PC-3 (cell line): ENCODE measurements around the gene TCP1. TPM values are rescaled to one million over a fixed set of nuclear protein-coding genes. Genes with fewer than 3 reads are reported as not detected.
"Not testable (repeated sequence)": the region's sequence is repeated elsewhere in the genome, so short reads cannot be mapped to it uniquely, and the experiment has no call there.

Experiments used
- ATAC-seq: fragments of 200-7000 bp; cut with Tn5 transposase; 2 replicates; pipeline ENCODE4 v1.9.1; 2020; ENCODE audit warnings: mild to moderate bottlenecking, moderate library complexity
- BruUV-seq: library from RNA; stranded (reverse); fragments of 400-500 nt; replicated peaks from 2 replicates; lab custom pipeline; 2021; lab: Mats Ljungman, UMichigan
- CTCF ChIA-PET: fragments of 300-600 bp; sonication (Branson Sonifier 250); formaldehyde crosslinking; loops from one replicate; lab custom pipeline; 2022; ENCODE audit warnings: antibody characterized with exemption; lab: Charles Lee
- POLR2A ChIA-PET: fragments of 300-600 bp; sonication (Branson Sonifier 250); formaldehyde crosslinking; loops from one replicate; lab custom pipeline; 2022; ENCODE audit warnings: antibody characterized with exemption; ENCODE audit not compliant: unreplicated experiment; lab: Charles Lee
- DNase-seq: peaks from one replicate; pipeline ENCODE4 v3.0.0-alpha.2; 2015
- H2AFZ ChIP-seq: fragments of 300-600 bp; sonication (generic); 2 replicates; pipeline ENCODE4 v1.6.0; 2016; ENCODE audit warnings: antibody characterized with exemption, low read length
- H3F3A ChIP-seq: fragments of 300-600 bp; sonication (generic); one replicate; pipeline ENCODE4 v1.6.0; 2017; ENCODE audit warnings: antibody characterized with exemption, low read length, control low read depth, mild to moderate bottlenecking; ENCODE audit not compliant: unreplicated experiment
- H3K27ac ChIP-seq: fragments of 300-600 bp; sonication (generic); 2 replicates; pipeline ENCODE4 v1.5.1; 2016; ENCODE audit warnings: mild to moderate bottlenecking, low read length
- H3K27me3 ChIP-seq: fragments of 300-600 bp; sonication (generic); 2 replicates; pipeline ENCODE4 v1.6.1; 2016; ENCODE audit warnings: low read length, mixed read lengths
- H3K36me3 ChIP-seq: fragments of 300-600 bp; sonication (generic); 2 replicates; pipeline ENCODE4 v1.6.1; 2016; ENCODE audit warnings: low read depth, mixed run types, low read length, mixed read lengths
- H3K4me1 ChIP-seq: fragments of 300-600 bp; sonication (generic); 2 replicates; pipeline ENCODE4 v1.5.1; 2016; ENCODE audit warnings: low read length; ENCODE audit not compliant: insufficient read depth
- H3K4me2 ChIP-seq: fragments of 300-600 bp; sonication (generic); 2 replicates; pipeline ENCODE4 v1.6.0; 2016; ENCODE audit warnings: low read length
- H3K4me3 ChIP-seq: fragments of 300-600 bp; sonication (generic); 2 replicates; pipeline ENCODE4 v1.5.1; 2016; ENCODE audit warnings: mild to moderate bottlenecking, low read length, mixed read lengths
- H3K79me2 ChIP-seq: fragments of 300-600 bp; sonication (generic); 2 replicates; pipeline ENCODE4 v1.6.1; 2017; ENCODE audit warnings: low read length, mixed read lengths
- H3K9ac ChIP-seq: fragments of 300-600 bp; sonication (generic); 2 replicates; pipeline ENCODE4 v1.6.0; 2016; ENCODE audit warnings: mild to moderate bottlenecking, low read length
- H3K9me2 ChIP-seq: fragments of 300-600 bp; sonication (generic); replicated peaks from 2 replicates; pipeline ENCODE4 v1.6.1; 2016; ENCODE audit warnings: mixed run types, low read length, mixed read lengths
- H3K9me3 ChIP-seq: fragments of 300-600 bp; sonication (generic); 2 replicates; pipeline ENCODE4 v1.6.1; 2016; ENCODE audit warnings: low read length, mixed read lengths
- H4K20me1 ChIP-seq: fragments of 300-600 bp; sonication (generic); 2 replicates; pipeline ENCODE4 v1.6.1; 2016; ENCODE audit warnings: low read length, mixed read lengths
- EZH2 ChIP-seq: fragments of 300-600 bp; sonication (generic); IDR thresholded peaks from one replicate; pipeline ENCODE4 v1.6.1; 2017; ENCODE audit warnings: antibody characterized with exemption, mild to moderate bottlenecking, low read length; ENCODE audit not compliant: unreplicated experiment
- EZH2phosphoT487 ChIP-seq: fragments of 300-600 bp; sonication (generic); IDR thresholded peaks from 2 replicates; pipeline ENCODE4 v1.6.1; 2018; ENCODE audit warnings: mild to moderate bottlenecking, antibody characterized with exemption, low read length, borderline replicate concordance
- intact Hi-C: fragments of 100-400 bp; cut with micrococcal nuclease; formaldehyde crosslinking; loops from 2 replicates; pipeline ENCODE4 v1.9.0; 2023
- total RNA-seq: library from RNA; depleted of rRNA; stranded (reverse); fragments of >200 nt; gene quantifications from 2 replicates; pipeline ENCODE4 v1.2.3, GENCODE V29; 2014
- TF ChIP-seq, protein P1 (sequence below): fragments of 300-600 bp; sonication (generic); conservative IDR thresholded peaks from 2 replicates; pipeline ENCODE4 v1.5.1; 2017; ENCODE audit warnings: antibody characterized with exemption, low read depth, mild to moderate bottlenecking, low read length

The TCP1 gene
- total RNA-seq, 1 experiment from 2014 or later: 280 TPM

DNA sequence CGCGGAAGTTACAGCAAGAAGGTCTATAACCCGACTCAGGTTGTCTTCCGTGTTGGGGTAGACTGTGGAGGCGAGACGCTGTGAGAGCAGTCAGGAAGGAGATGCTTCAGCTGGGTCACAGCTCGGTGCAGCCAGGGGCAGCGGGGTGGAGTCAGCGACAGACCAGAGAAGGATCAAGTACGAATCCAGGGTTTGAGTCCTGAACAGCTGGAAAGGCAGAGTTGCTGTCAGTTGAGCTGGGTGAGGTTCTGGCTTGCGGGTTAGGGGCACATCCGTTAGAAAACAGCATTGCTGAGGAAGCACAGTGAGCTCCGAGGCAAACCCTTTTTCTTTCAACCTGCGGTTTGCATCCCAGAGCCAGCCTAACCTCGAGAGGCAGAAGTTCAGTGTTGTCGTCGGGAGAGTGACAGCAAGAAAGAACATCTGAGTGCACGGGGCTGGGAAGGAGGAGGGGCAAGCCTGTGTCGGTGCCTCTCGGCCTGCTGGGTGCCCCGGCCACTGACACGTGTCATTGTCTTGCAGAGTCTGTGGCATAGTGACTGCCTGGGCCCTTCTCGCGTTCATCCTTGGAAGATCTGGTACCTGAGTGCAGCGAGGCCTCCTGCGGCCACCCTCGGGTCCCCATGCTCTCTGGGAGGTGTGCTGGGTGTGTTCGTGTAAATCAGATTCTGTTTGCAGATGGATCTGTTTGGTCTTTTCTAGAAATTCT lies 30.7 kb upstream of the TCP1 start:
- intact Hi-C loops: no loop called here
- no peak for ATAC-seq

DNA sequence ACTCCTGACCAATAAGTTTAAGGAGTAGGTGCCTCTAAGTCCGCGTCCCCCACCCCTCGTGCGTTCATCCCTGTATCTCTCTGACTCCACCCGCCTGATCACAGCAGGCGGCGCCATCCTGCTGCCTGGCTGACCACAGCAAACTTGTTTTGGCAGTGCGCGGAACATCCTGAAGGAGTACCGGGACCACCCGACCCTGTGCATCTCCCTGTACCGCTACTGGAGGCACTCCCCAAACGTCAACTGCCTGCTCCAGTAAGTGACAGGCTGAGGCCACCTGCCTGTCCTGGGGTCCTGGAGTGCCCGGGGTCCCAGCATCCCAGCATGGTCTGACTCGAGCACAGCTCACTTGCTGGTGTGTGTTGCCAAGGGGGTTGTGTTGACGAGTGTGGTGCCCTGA lies 29.7 kb upstream of the TCP1 start:
- Histone ChIP-seq H3K27me3 (no peaks in the 10 kb centered on the region), H3K9me3 (no peaks in the 10 kb centered on the region), H3K4me1 (no peaks in the 10 kb centered on the region), H3K36me3 (no peaks in the 10 kb centered on the region), H3K4me2 (no peak overlapping the region), H2AFZ (no peak overlapping the region), H3F3A (no peaks in the 10 kb centered on the region), H3K79me2 (no peaks in the 10 kb centered on the region), H3K9me2 (no peaks in the 10 kb centered on the region), H3K9ac (no peak overlapping the region), H3K4me3 (no peak overlapping the region), H3K27ac (no peak overlapping the region), H4K20me1 (no peaks in the 10 kb centered on the region)
- ATAC-seq: no peak
- BruUV-seq: no TSS peak
- DNase-seq: no peak
- TF ChIP-seq EZH2phosphoT487: no peak
- no peak for TF ChIP-seq EZH2
- TF ChIP-seq, protein P1, sequence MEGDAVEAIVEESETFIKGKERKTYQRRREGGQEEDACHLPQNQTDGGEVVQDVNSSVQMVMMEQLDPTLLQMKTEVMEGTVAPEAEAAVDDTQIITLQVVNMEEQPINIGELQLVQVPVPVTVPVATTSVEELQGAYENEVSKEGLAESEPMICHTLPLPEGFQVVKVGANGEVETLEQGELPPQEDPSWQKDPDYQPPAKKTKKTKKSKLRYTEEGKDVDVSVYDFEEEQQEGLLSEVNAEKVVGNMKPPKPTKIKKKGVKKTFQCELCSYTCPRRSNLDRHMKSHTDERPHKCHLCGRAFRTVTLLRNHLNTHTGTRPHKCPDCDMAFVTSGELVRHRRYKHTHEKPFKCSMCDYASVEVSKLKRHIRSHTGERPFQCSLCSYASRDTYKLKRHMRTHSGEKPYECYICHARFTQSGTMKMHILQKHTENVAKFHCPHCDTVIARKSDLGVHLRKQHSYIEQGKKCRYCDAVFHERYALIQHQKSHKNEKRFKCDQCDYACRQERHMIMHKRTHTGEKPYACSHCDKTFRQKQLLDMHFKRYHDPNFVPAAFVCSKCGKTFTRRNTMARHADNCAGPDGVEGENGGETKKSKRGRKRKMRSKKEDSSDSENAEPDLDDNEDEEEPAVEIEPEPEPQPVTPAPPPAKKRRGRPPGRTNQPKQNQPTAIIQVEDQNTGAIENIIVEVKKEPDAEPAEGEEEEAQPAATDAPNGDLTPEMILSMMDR: no peak
- intact Hi-C loops: no loop called here
- POLR2A ChIA-PET: no interaction called here
- CTCF ChIA-PET: no interaction called here

More for the DNA sequence above, 30.7 kb upstream of the TCP1 start:
- DNase-seq: no peak
- H3K27me3 ChIP-seq: no peaks in the 10 kb centered on the region
- no peaks in the 10 kb centered on the region for H3K79me2 ChIP-seq
- H3K4me2 ChIP-seq: no peak overlapping the region
- no peaks in the 10 kb centered on the region for H3K9me3 ChIP-seq
- no peaks in the 10 kb centered on the region for H3K36me3 ChIP-seq
- TF ChIP-seq EZH2phosphoT487: no peak
- TF ChIP-seq EZH2: no peak
- TF ChIP-seq, protein P1: no peak
- ChIA-PET POLR2A (no interaction called here), CTCF (no interaction called here)
- no TSS peak for BruUV-seq
- H4K20me1 ChIP-seq: no peaks in the 10 kb centered on the region
- H3F3A ChIP-seq: no peaks in the 10 kb centered on the region
- no peak overlapping the region for H3K27ac ChIP-seq
- H3K4me3 ChIP-seq: no peak overlapping the region
- H3K9me2 ChIP-seq: no peaks in the 10 kb centered on the region
- no peak overlapping the region for H3K9ac ChIP-seq
- H3K4me1 ChIP-seq: no peaks in the 10 kb centered on the region
- no peak overlapping the region for H2AFZ ChIP-seq

DNA sequence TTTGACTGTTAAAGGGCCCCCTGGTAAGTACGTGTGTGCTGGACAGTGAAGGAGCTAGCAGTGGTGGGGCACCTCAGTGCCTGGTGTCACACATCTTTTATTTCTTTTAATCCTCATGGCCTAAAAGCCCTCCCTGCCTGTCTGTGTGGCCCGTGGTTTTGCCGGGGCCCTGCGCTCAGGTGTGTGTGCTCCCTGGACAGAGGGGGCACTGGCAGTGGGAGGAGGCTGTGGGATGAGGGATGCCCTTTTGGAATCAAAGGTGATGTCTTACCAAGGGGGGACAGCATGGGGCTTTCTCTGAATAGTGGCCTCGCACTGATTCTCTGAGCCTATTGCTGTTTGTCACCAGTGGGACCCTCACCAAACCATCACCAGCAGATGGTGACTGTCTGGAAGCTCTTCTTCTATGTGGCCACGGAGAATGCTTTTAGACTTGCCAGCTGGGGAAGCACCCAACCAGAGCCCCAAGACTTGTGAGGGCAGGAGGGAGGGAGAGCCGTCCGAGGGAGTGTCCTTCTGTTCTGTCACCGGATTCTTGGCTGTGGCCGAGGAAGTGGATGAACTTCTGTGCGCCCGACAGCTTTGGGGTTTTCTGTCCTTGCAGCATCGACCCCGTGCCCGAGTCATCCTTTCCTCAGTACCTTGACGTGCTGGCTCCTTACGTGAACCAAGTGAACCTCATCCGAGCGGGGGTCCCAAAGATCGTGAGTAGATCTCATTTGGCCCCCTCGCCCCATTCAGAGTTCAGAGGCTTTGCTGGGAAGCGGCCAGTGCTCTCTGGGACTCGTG lies 28.7 kb upstream of the TCP1 start:
- no peak overlapping the region for H3K4me2 ChIP-seq
- TF ChIP-seq EZH2phosphoT487 (no peak), EZH2 (no peak)
- TF ChIP-seq, protein P1: no peak
- H4K20me1 ChIP-seq: no peaks in the 10 kb centered on the region
- no peaks in the 10 kb centered on the region for H3K9me2 ChIP-seq
- no peaks in the 10 kb centered on the region for H3K9me3 ChIP-seq
- no peaks in the 10 kb centered on the region for H3K27me3 ChIP-seq
- ChIA-PET CTCF (no interaction called here), POLR2A (no interaction called here)
- BruUV-seq: no TSS peak
- no peaks in the 10 kb centered on the region for H3K79me2 ChIP-seq
- H3K4me3 ChIP-seq: no peak overlapping the region
- ATAC-seq: no peak
- no peak overlapping the region for H3K9ac ChIP-seq
- no peak overlapping the region for H3K27ac ChIP-seq
- intact Hi-C loops: no loop called here
- no peaks in the 10 kb centered on the region for H3F3A ChIP-seq
- no peak overlapping the region for H2AFZ ChIP-seq
- no peak for DNase-seq
- no peaks in the 10 kb centered on the region for H3K4me1 ChIP-seq
- no peaks in the 10 kb centered on the region for H3K36me3 ChIP-seq

DNA sequence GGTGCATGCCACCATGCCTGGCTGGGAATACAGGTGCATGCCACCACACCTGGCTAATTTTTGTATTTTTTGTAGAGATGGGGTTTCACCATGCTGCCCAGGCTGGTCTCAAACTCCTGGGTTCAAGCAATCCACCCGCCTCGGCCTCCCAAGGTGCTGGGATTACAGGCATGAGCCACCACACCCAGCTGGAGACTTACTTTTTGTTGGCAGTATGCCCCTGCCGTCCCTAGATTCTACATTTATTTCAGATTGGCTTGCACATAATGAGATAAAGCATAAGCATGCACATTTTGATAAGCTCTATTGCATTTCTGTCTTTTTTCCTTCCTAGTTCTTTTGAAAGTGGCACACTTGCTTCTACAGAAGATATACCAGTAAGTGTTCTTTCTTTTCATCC lies 27.4 kb upstream of the TCP1 start:
- not testable (repeated sequence) for ATAC-seq

More for the DNA sequence above, 27.4 kb upstream of the TCP1 start:
- H3F3A ChIP-seq, H3K36me3 ChIP-seq, H3K9ac ChIP-seq, H3K27me3 ChIP-seq, H3K27ac ChIP-seq, H4K20me1 ChIP-seq, H3K4me1 ChIP-seq, H3K79me2 ChIP-seq, intact Hi-C loops, POLR2A ChIA-PET, DNase-seq, BruUV-seq, H3K9me2 ChIP-seq, H2AFZ ChIP-seq, H3K4me3 ChIP-seq, H3K4me2 ChIP-seq, H3K9me3 ChIP-seq: not testable (repeated sequence)
- CTCF ChIA-PET: interaction anchor here (0.6 kb wide), 1 partner anchor 10 kb away, joined by 5 read pairs; no protein-coding TSS in a partner anchor
